ENCODE measurements around the gene PCBP2. TPM values are rescaled to one million over a fixed set of nuclear protein-coding genes. Genes with fewer than 3 reads are reported as not detected.

Gene PCBP2
- total and polyA plus RNA-seq, 2 donors (not counting 3 experiments of a cell fraction or from before 2014, with no cell fraction given) = 526 to 995 TPM

DNA sequence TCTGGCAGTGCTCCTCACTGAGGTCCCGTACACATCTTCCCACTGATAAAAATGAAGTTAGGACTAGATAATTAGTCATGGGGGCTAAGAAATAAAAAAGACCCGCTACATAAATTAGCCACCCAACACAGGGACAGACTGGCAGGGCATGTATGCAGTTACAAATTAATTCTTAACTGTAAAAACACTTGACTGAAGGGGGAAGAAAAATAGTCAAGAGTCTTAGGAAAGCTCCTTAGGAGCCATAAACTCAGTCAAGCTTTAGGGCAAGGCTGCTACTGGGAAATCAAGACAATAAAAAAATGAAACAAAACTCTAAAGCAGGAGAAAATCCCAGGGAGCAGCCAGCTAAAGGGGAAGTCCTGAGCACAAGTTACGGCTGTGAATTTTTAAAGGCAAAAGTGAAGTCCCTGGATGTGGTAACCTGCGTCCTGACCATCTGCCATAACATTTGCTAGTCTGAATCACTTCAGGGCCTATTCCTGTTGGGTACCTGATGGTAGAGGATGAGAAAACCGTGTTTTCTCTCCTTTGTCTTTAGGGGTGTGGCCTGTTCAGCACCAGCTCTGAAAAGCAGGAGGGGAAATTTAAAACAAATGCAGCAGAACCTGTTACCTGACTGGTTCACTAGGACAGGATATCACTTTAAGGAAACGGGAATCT is 62.9 kb downstream of the PCBP2 start:
- Histone ChIP-seq H3K4me1 (ENCODE audit: control insufficient read depth, extremely low read depth, insufficient read depth, low read length) (no peaks in the 10 kb centered on the region), H3K27me3 (ENCODE audit: control insufficient read depth in 2 of 2, insufficient read depth in 2 of 2, low read length in 2 of 2) (no peaks in the 10 kb centered on the region), H4K20me1 (replicated peaks; ENCODE audit: control insufficient read depth, extremely low read depth, insufficient read depth, low read length) (no peaks in the 10 kb centered on the region), H3K79me2 (ENCODE audit: control insufficient read depth, insufficient read depth, low read length) (no peaks in the 10 kb centered on the region), H3K27ac (ENCODE audit: insufficient read depth, low read depth, low read length) (no peak overlapping the region), H3K9ac (replicated peaks; ENCODE audit: extremely low read depth, insufficient read depth, low read length) (no peak overlapping the region), H3K36me3 (ENCODE audit: control insufficient read depth in 2 of 2, extremely low read depth in 1 of 2, insufficient read depth in 2 of 2, low read length in 2 of 2) (peaks cover 16 to 35% of the 10 kb centered on the region in 2 experiments), H3K9me3 (replicated peaks; ENCODE audit: control insufficient read depth, insufficient read depth, low read length) (no peaks in the 10 kb centered on the region), H3K4me3 (replicated peaks in 1 of 3; ENCODE audit: insufficient read depth in 1 of 3, low read depth in 1 of 3, low read length in 3 of 3) (no peak overlapping the region), H2AFZ (ENCODE audit: low read depth, low read length) (no peak overlapping the region), H3K4me2 (ENCODE audit: insufficient read depth, low read length) (no peak overlapping the region), H3K9me1 (replicated peaks; ENCODE audit: control insufficient read depth, extremely low read depth, insufficient read depth, low read length) (no peaks in the 10 kb centered on the region)
- no TSS peak for BruUV-seq (replicated peaks)
- FAIRE-seq = no peak
- intact Hi-C loops (cut with micrococcal nuclease) (no loop called here), dilution Hi-C loops (cut with MboI; ENCODE audit: extremely low pct_ligation_motif_present, low sequenced_read_pairs) (no loop called here)
- ChIA-PET CTCF (interaction anchor here (0.7 to 1.0 kb wide), 2 partner anchors 12 to 163 kb away, joined by 3 read pairs; no protein-coding TSS in a partner anchor), POLR2A (no interaction called here)
- TF ChIP-seq, protein P1, sequence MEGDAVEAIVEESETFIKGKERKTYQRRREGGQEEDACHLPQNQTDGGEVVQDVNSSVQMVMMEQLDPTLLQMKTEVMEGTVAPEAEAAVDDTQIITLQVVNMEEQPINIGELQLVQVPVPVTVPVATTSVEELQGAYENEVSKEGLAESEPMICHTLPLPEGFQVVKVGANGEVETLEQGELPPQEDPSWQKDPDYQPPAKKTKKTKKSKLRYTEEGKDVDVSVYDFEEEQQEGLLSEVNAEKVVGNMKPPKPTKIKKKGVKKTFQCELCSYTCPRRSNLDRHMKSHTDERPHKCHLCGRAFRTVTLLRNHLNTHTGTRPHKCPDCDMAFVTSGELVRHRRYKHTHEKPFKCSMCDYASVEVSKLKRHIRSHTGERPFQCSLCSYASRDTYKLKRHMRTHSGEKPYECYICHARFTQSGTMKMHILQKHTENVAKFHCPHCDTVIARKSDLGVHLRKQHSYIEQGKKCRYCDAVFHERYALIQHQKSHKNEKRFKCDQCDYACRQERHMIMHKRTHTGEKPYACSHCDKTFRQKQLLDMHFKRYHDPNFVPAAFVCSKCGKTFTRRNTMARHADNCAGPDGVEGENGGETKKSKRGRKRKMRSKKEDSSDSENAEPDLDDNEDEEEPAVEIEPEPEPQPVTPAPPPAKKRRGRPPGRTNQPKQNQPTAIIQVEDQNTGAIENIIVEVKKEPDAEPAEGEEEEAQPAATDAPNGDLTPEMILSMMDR (IDR thresholded peaks at IDR 0.05; ENCODE audit: extremely low read depth in 1 of 2, insufficient read depth in 1 of 2, low read depth in 1 of 2, low read length in 2 of 2) = no peak
- TF ChIP-seq FOS (IDR thresholded peaks at IDR 0.05; ENCODE audit: borderline replicate concordance, insufficient read depth, low read length) (no peak), MYC (IDR thresholded peaks at IDR 0.05; ENCODE audit: low read depth, low read length) (no peak), JUN (IDR thresholded peaks at IDR 0.05; ENCODE audit: borderline replicate concordance, insufficient read depth, insufficient read length, low read depth) (no peak), EZH2 (IDR thresholded peaks at IDR 0.05; ENCODE audit: borderline replicate concordance, low read depth, low read length, severe bottlenecking) (no peak), POLR2A (IDR thresholded peaks at IDR 0.05; ENCODE audit: low read depth, low read length) (no peak)
- no peak for DNase-seq (ENCODE audit: low read depth, low spot score)

Measured in endothelial cell of umbilical vein (primary cell).